Adrenal gland (tissue), 12 donors: ENCODE results near the gene SERPINA3. TPM values are rescaled to one million over a fixed set of nuclear protein-coding genes. Genes with fewer than 3 reads are reported as not detected.

Experiments used
- DNase-seq, 7 donors: peaks; one replicate each; pipeline ENCODE4 v3.0.0-alpha.2; 2019 to 2020
- H3K27ac ChIP-seq, 5 donors: fragments of 200-600 bp; sonication (generic) in 4 of 5; 1 replicate in 3 of 5; 2 replicates in 2 of 5; pipeline versions ENCODE4 v1.5.1 to v1.8.0; 2016 to 2020; ENCODE audit warnings: mild to moderate bottlenecking in 1 of 5
- H3K27me3 ChIP-seq: fragments of 200-600 bp; 2 replicates; pipeline ENCODE4 v1.8.0; 2021
- H3K36me3 ChIP-seq, 2 donors: fragments of 200-600 bp; replicated peaks in 1 of 2; 1 replicate in 1 of 2; 2 replicates in 1 of 2; pipeline versions ENCODE4 v1.5.1 to v1.8.0; 2018 to 2022
- H3K4me1 ChIP-seq, 2 donors: fragments of 200-600 bp; replicated peaks in 1 of 2; 1 replicate in 1 of 2; 2 replicates in 1 of 2; pipeline versions ENCODE4 v1.5.1 to v1.8.0; 2018 to 2021
- H3K4me3 ChIP-seq, 4 donors: fragments of 200-600 bp; sonication (generic) in 3 of 4; one replicate each; pipeline ENCODE4 v1.5.1; 2016 to 2018
- H3K9me3 ChIP-seq, 3 donors: fragments of 200-600 bp; sonication (generic) in 1 of 3; replicated peaks in 1 of 3; 1 replicate in 2 of 3; 2 replicates in 1 of 3; pipeline versions ENCODE4 v1.5.1 to v1.8.0; 2016 to 2021
- POLR2A ChIP-seq, 2 donors: fragments of 450-650 bp; IDR thresholded peaks; one replicate each; pipeline ENCODE4 v1.6.1; 2017; ENCODE audit warnings: antibody characterized with exemption in 2 of 2, mild to moderate bottlenecking in 2 of 2, moderate library complexity in 1 of 2
- WGBS, 4 donors: extraction: QIAGEN DNeasy Blood & Tissue Kit in 2 of 4; methylation state at CpG; one replicate each; pipeline versions ENCODE4 v1.1.5 to v1.1.7; 2013 to 2017; 5-methylcytosine and 5-hydroxymethylcytosine counted together
- intact Hi-C, 2 donors: fragments of 100-400 bp; cut with DNase I; formaldehyde crosslinking; loops; one replicate each; pipeline versions ENCODE4 v1.14.1 to v1.15.0; 2022 to 2023
- polyA plus RNA-seq, 3 donors: library from polyadenylated mRNA; stranded (reverse); fragments of 200-250 nt in 2 of 3; fragments of 350-450 nt in 1 of 3; fragmentation: Illumina TruSeq in 1 of 3; extraction: RNeasy Lipid Tissue Mini Kit (QIAGEN cat#74804) in 1 of 3; gene quantifications; one replicate each; pipeline ENCODE4 v1.2.3, GENCODE V29; 2013 to 2014
- total RNA-seq, 9 donors: library from RNA; depleted of rRNA in 4 of 9; stranded (reverse); fragments of >200 nt in 4 of 9; fragments of 120-200 nt in 1 of 9; fragmentation: NEBNext Ultra II Directional in 1 of 9; extraction: Animal tissue kit (Norgen Biotek cat#: 25700) in 1 of 9; gene quantifications; one replicate each; pipeline versions ENCODE4 v1.1.0 to v1.2.4, GENCODE V29; 2013 to 2023
- TF ChIP-seq, protein P1 (sequence below), 6 experiments: fragments of 450-650 bp in 4 of 6; fragments of 200-600 bp in 2 of 6; sonication (generic) in 1 of 6; IDR thresholded peaks; 1 replicate in 5 of 6; 2 replicates in 1 of 6; pipeline versions ENCODE4 v1.5.1 to v1.8.0; 2016 to 2021; ENCODE audit warnings: antibody characterized with exemption in 6 of 6, mild to moderate bottlenecking in 2 of 6, moderate library complexity in 1 of 6
- donor health status: healthy with polysubstance abuse.
- donor health status: Bipolar disorder and iron deficiency.
- donor health status: DM: yes; HTN: yes; CAD: no.
- donor health status: DM: no; HTN: no; CAD: no.
- donor health status: DM: no; HTN: no; CAD: no.
- donor health status: DM: yes; HTN: yes; CAD: no.

Gene SERPINA3
- total and polyA plus RNA-seq, 12 donors = 2.5 to 245 (median 34.0) TPM

- Histone ChIP-seq H3K27ac (peak overlapping the region in 1 of 5 donors; percentile 58), H3K4me1 (peaks cover 0 to 3% of the 10 kb centered on the region in 2 donors), H3K4me3 (no peak overlapping the region), H3K36me3 (no peaks in the 10 kb centered on the region), H3K9me3 (peaks cover 0 to 7% (median 0%) of the 10 kb centered on the region in 3 donors), H3K27me3 (no peaks in the 10 kb centered on the region)
- intact Hi-C loops = no loop called here
- WGBS, 4 donors = 67 to 75% (median 70%) methylated on average over 8 to 9 of the region's 9 CpGs
- TF ChIP-seq, protein P1, sequence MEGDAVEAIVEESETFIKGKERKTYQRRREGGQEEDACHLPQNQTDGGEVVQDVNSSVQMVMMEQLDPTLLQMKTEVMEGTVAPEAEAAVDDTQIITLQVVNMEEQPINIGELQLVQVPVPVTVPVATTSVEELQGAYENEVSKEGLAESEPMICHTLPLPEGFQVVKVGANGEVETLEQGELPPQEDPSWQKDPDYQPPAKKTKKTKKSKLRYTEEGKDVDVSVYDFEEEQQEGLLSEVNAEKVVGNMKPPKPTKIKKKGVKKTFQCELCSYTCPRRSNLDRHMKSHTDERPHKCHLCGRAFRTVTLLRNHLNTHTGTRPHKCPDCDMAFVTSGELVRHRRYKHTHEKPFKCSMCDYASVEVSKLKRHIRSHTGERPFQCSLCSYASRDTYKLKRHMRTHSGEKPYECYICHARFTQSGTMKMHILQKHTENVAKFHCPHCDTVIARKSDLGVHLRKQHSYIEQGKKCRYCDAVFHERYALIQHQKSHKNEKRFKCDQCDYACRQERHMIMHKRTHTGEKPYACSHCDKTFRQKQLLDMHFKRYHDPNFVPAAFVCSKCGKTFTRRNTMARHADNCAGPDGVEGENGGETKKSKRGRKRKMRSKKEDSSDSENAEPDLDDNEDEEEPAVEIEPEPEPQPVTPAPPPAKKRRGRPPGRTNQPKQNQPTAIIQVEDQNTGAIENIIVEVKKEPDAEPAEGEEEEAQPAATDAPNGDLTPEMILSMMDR (IDR thresholded peaks at IDR 0.05) = no peak
- TF ChIP-seq POLR2A (IDR thresholded peaks at IDR 0.05) = no peak
- DNase-seq = peak in 1 of 7 donors; percentile 16
These were observed 676 bp downstream of the SERPINA3 start for GRCh38 chr14:94612580-94613554.

DNA sequence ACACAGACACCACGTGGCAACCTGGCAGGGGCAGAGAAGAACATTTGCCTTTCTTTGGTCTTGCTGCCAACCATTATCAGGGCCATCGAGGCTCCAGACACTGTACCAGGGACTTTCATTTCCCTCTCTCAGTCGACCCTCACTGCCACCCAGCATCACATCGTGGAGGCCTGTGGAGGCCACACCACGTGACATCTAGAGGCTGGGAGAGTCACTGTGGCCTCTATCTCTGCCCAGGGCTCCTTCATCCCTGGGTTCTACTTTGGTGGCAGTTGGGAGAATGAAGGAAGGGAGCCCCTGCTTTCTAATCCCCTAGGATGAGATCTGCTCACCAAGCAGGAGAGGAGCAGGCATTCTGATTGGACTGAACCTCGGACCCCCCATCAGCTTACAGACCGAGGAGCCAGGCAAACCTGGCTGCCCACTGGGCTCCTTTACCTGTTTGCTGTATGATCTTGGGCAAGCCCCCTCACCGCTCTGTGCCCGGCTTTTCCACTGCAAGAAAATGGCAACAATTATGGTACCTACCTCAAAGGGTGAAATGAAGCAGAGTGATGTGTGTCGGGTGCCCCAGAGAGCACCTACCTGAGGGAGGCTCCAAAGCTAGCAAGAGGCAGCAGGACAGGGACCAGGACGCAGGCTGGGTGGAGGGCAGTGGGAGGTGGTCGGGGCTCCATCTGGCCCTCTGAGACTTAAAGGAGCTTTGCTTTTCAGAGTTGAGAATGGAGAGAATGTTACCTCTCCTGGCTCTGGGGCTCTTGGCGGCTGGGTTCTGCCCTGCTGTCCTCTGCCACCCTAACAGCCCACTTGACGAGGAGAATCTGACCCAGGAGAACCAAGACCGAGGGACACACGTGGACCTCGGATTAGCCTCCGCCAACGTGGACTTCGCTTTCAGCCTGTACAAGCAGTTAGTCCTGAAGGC is 1.8 kb downstream of the SERPINA3 start:
- WGBS, 4 donors = 84 to 92% (median 91%) methylated on average over 17 to 20 of the region's 20 CpGs
- Histone ChIP-seq H3K27ac (no peak overlapping the region), H3K27me3 (no peaks in the 10 kb centered on the region), H3K36me3 (no peaks in the 10 kb centered on the region), H3K9me3 (peaks cover 0 to 19% (median 0%) of the 10 kb centered on the region in 3 donors), H3K4me1 (peaks cover 0 to 3% of the 10 kb centered on the region in 2 donors), H3K4me3 (no peak overlapping the region)
- intact Hi-C loops = no loop called here
- peak in 1 of 7 donors; percentile 9 for DNase-seq
- TF ChIP-seq POLR2A (IDR thresholded peaks at IDR 0.05) = no peak
- TF ChIP-seq, protein P1 (IDR thresholded peaks at IDR 0.05) = no peak

GRCh38 chr14:94614802-94615201 is 2.6 kb downstream of the SERPINA3 start:
- WGBS, 4 donors = 94 to 97% (median 96%) methylated on average over 6 to 7 of the region's 7 CpGs

More at GRCh38 chr14:94614802-94615201, 2.6 kb downstream of the SERPINA3 start:
- intact Hi-C loops = no loop called here
- DNase-seq = no peak
- H3K27ac ChIP-seq = no peak overlapping the region
- H3K4me1 ChIP-seq = peaks cover 0 to 3% of the 10 kb centered on the region in 2 donors
- H3K27me3 ChIP-seq = no peaks in the 10 kb centered on the region
- H3K9me3 ChIP-seq = peaks cover 0 to 21% (median 0%) of the 10 kb centered on the region in 3 donors
- no peak overlapping the region for H3K4me3 ChIP-seq
- no peaks in the 10 kb centered on the region for H3K36me3 ChIP-seq
- TF ChIP-seq, protein P1 (IDR thresholded peaks at IDR 0.05) = no peak
- TF ChIP-seq POLR2A (IDR thresholded peaks at IDR 0.05) = no peak
